ENCODE results near the gene BEND6.

Gene BEND6

DNA sequence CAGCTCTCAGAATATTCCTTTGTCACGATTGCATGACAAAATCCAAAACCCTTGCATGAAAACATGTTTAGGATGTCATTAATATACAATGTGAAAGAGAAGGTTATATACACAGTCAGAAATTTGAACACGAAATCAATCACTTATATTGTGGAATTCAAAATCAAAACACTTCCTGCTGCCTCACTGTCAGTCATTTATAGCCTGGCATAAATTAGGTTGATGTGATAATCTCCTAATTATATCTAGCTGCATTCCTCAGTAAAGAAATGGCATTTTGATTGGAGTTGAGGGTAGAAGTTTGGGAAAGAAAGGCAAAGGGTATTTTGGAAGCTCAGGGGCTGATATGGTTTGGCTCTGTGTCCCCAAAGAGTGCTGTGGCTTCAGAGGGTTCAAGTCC, 24.1 kb upstream of the BEND6 start:
- H2BK15ac ChIP-seq (ENCODE audit: low read depth, poor library complexity, severe bottlenecking) = no peak overlapping the region
- H3K27me3 ChIP-seq (ENCODE audit: control insufficient read depth in 1 of 2, insufficient read depth in 1 of 2, low read length in 2 of 2) = no peaks in the 10 kb centered on the region
- H3K9ac ChIP-seq (ENCODE audit: low read length) = no peak overlapping the region
- H2BK120ac ChIP-seq (ENCODE audit: low read depth, low read length) = no peak overlapping the region
- no peak overlapping the region for H2AFZ ChIP-seq (ENCODE audit: low read depth, low read length)
- no peak overlapping the region for H3K27ac ChIP-seq (ENCODE audit: low read length, poor library complexity, severe bottlenecking)
- no peak overlapping the region for H3K4me2 ChIP-seq (ENCODE audit: low read length, poor library complexity, severe bottlenecking)
- 67% methylated on average over 1 of the region's 2 CpGs for WGBS
- H4K8ac ChIP-seq (ENCODE audit: low read length) = no peak overlapping the region
- DNase-seq = no peak
- no peak overlapping the region for H3K4me3 ChIP-seq (ENCODE audit: insufficient read depth in 1 of 2, low read depth in 1 of 2, low read length in 2 of 2)
- no peak overlapping the region for H3K18ac ChIP-seq (ENCODE audit: low read depth in 1 of 2, low read length in 2 of 2)
- no peak overlapping the region for H3K4ac ChIP-seq (ENCODE audit: low read depth in 1 of 2, low read length in 2 of 2)
- no peaks in the 10 kb centered on the region for H3K9me3 ChIP-seq (ENCODE audit: control insufficient read depth, low read length)
- peaks cover 15% of the 10 kb centered on the region for H3K79me1 ChIP-seq (replicated peaks; ENCODE audit: low read length, poor library complexity, severe bottlenecking)
- H2BK12ac ChIP-seq (ENCODE audit: low read length in 2 of 2) = no peak overlapping the region
- H3K36me3 ChIP-seq (ENCODE audit: control insufficient read depth in 1 of 2, insufficient read depth in 2 of 2, low read depth in 1 of 2, low read length in 2 of 2) = peaks cover 0 to 41% of the 10 kb centered on the region in 2 experiments
- H2AK5ac ChIP-seq (ENCODE audit: low read length, severe bottlenecking) = no peak overlapping the region
- H3K14ac ChIP-seq (ENCODE audit: low read length in 2 of 2) = no peak overlapping the region
- peaks cover 5% of the 10 kb centered on the region for H3K4me1 ChIP-seq (ENCODE audit: control insufficient read depth, insufficient read depth, low read depth, low read length)
- H4K91ac ChIP-seq (ENCODE audit: low read length) = no peak overlapping the region
- H3K23ac ChIP-seq (ENCODE audit: low read length in 2 of 2) = no peak overlapping the region
- no peak overlapping the region for H2BK5ac ChIP-seq (ENCODE audit: low read depth, low read length, poor library complexity, severe bottlenecking)

DNA sequence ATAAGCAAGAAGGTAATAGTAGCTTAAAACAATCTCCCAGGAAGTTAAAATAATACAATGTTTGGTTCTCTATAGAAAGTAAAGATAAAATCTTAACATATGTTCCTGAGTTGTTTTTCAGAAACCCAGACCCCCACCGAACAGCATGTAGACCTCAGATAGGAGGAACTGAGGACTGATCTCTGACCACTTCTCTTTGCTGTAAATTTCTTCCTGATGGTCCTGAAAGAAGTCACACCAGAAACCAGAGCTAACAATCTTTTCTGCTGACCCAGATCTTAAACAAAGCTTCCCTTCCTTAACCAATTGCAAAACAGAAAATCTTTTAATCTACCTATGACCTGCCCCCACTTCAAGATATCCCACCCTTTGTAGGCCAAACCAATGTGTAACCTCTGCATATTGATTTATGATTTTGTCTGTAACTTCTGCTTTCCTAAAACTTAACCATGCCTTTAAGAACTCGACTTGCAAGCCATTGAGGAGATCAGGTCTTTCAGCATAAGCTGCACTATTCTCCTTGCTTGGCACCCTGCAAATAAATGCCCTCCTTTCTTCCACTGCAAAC, 21.9 kb upstream of the BEND6 start:
- Histone ChIP-seq H3K27me3 (ENCODE audit: control insufficient read depth in 1 of 2, insufficient read depth in 1 of 2, low read length in 2 of 2) (no peaks in the 10 kb centered on the region), H2BK5ac (ENCODE audit: low read depth, low read length, poor library complexity, severe bottlenecking) (no peak overlapping the region), H3K27ac (ENCODE audit: low read length, poor library complexity, severe bottlenecking) (no peak overlapping the region), H3K4me2 (ENCODE audit: low read length, poor library complexity, severe bottlenecking) (no peak overlapping the region), H4K8ac (ENCODE audit: low read length) (no peak overlapping the region), H3K23ac (ENCODE audit: low read length in 2 of 2) (no peak overlapping the region), H3K36me3 (ENCODE audit: control insufficient read depth in 1 of 2, insufficient read depth in 2 of 2, low read depth in 1 of 2, low read length in 2 of 2) (peaks cover 0 to 35% of the 10 kb centered on the region in 2 experiments), H2AK5ac (ENCODE audit: low read length, severe bottlenecking) (no peak overlapping the region), H2BK15ac (ENCODE audit: low read depth, poor library complexity, severe bottlenecking) (no peak overlapping the region), H3K4me3 (ENCODE audit: insufficient read depth in 1 of 2, low read depth in 1 of 2, low read length in 2 of 2) (no peak overlapping the region), H3K14ac (ENCODE audit: low read length in 2 of 2) (no peak overlapping the region), H3K18ac (ENCODE audit: low read depth in 1 of 2, low read length in 2 of 2) (no peak overlapping the region), H4K91ac (ENCODE audit: low read length) (no peak overlapping the region), H3K9me3 (ENCODE audit: control insufficient read depth, low read length) (no peaks in the 10 kb centered on the region), H2AFZ (ENCODE audit: low read depth, low read length) (no peak overlapping the region), H3K9ac (ENCODE audit: low read length) (no peak overlapping the region), H2BK120ac (ENCODE audit: low read depth, low read length) (no peak overlapping the region), H2BK12ac (ENCODE audit: low read length in 2 of 2) (no peak overlapping the region), H3K4me1 (ENCODE audit: control insufficient read depth, insufficient read depth, low read depth, low read length) (peaks cover 2% of the 10 kb centered on the region), H3K79me1 (replicated peaks; ENCODE audit: low read length, poor library complexity, severe bottlenecking) (peaks cover 14% of the 10 kb centered on the region), H3K4ac (ENCODE audit: low read depth in 1 of 2, low read length in 2 of 2) (no peak overlapping the region)
- no peak for DNase-seq
- 81% methylated on average over 2 of the region's 2 CpGs for WGBS

DNA sequence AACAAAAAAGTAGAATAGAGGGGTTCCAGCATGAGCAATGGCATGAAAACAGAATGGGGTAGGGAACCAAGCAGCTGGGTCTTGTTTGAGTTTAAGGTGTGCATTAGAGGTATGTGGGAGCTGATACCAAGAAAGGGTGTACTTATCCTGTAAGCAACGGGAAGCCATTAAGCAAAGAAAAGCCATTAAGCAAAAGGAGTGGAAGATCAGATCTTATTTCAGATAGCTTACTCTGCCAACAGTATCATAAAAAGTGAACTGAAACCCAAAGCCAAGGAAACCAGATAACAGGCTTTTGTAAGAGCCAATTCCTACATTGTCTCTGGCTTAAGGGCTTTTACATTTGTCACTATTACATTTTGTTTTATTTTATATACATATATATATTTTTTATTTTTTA, 21.3 kb upstream of the BEND6 start:
- no peak overlapping the region for H2BK5ac ChIP-seq (ENCODE audit: low read depth, low read length, poor library complexity, severe bottlenecking)
- peaks cover 13% of the 10 kb centered on the region for H3K79me1 ChIP-seq (replicated peaks; ENCODE audit: low read length, poor library complexity, severe bottlenecking)
- H3K27me3 ChIP-seq (ENCODE audit: control insufficient read depth in 1 of 2, insufficient read depth in 1 of 2, low read length in 2 of 2) = no peaks in the 10 kb centered on the region
- no peak overlapping the region for H2AK5ac ChIP-seq (ENCODE audit: low read length, severe bottlenecking)
- H2AFZ ChIP-seq (ENCODE audit: low read depth, low read length) = no peak overlapping the region
- no peak overlapping the region for H3K23ac ChIP-seq (ENCODE audit: low read length in 2 of 2)
- H3K4ac ChIP-seq (ENCODE audit: low read depth in 1 of 2, low read length in 2 of 2) = no peak overlapping the region
- peaks cover 0 to 35% of the 10 kb centered on the region in 2 experiments for H3K36me3 ChIP-seq (ENCODE audit: control insufficient read depth in 1 of 2, insufficient read depth in 2 of 2, low read depth in 1 of 2, low read length in 2 of 2)
- no CpG with 5 or more reads among the region's 1 CpG for WGBS
- no peak overlapping the region for H2BK15ac ChIP-seq (ENCODE audit: low read depth, poor library complexity, severe bottlenecking)
- no peak overlapping the region for H2BK12ac ChIP-seq (ENCODE audit: low read length in 2 of 2)
- H3K14ac ChIP-seq (ENCODE audit: low read length in 2 of 2) = no peak overlapping the region
- H2BK120ac ChIP-seq (ENCODE audit: low read depth, low read length) = no peak overlapping the region
- no peak overlapping the region for H3K4me3 ChIP-seq (ENCODE audit: insufficient read depth in 1 of 2, low read depth in 1 of 2, low read length in 2 of 2)
- H3K4me1 ChIP-seq (ENCODE audit: control insufficient read depth, insufficient read depth, low read depth, low read length) = no peaks in the 10 kb centered on the region
- H4K91ac ChIP-seq (ENCODE audit: low read length) = no peak overlapping the region
- no peak for DNase-seq
- no peak overlapping the region for H3K4me2 ChIP-seq (ENCODE audit: low read length, poor library complexity, severe bottlenecking)
- no peak overlapping the region for H3K18ac ChIP-seq (ENCODE audit: low read depth in 1 of 2, low read length in 2 of 2)
- no peak overlapping the region for H3K9ac ChIP-seq (ENCODE audit: low read length)
- H4K8ac ChIP-seq (ENCODE audit: low read length) = no peak overlapping the region
- no peaks in the 10 kb centered on the region for H3K9me3 ChIP-seq (ENCODE audit: control insufficient read depth, low read length)
- H3K27ac ChIP-seq (ENCODE audit: low read length, poor library complexity, severe bottlenecking) = no peak overlapping the region

DNA sequence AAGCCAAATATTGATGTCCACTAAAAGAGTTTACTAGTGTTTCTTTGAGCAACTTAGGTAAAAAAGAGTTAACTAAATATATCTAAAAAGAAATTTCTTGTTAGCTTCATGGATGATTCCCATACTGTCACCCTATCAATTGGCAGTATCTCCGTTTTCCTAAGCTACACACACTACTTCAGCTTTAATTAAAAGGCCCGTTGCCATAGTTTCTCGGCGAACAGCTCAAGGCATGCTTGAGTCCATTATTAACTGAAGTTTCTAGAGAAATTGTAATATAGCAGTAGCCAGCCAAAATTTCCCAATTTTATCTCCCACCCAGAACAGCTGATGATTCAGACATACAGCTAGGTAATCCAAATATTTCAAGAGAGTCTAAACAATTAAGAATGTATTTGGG, 20.0 kb upstream of the BEND6 start:
- Histone ChIP-seq H3K36me3 (ENCODE audit: control insufficient read depth in 1 of 2, insufficient read depth in 2 of 2, low read depth in 1 of 2, low read length in 2 of 2) (peaks cover 0 to 33% of the 10 kb centered on the region in 2 experiments), H3K27me3 (ENCODE audit: control insufficient read depth in 1 of 2, insufficient read depth in 1 of 2, low read length in 2 of 2) (no peaks in the 10 kb centered on the region), H4K91ac (ENCODE audit: low read length) (no peak overlapping the region), H2BK5ac (ENCODE audit: low read depth, low read length, poor library complexity, severe bottlenecking) (no peak overlapping the region), H3K9me3 (ENCODE audit: control insufficient read depth, low read length) (no peaks in the 10 kb centered on the region), H3K27ac (ENCODE audit: low read length, poor library complexity, severe bottlenecking) (no peak overlapping the region), H2BK15ac (ENCODE audit: low read depth, poor library complexity, severe bottlenecking) (no peak overlapping the region), H3K4me3 (ENCODE audit: insufficient read depth in 1 of 2, low read depth in 1 of 2, low read length in 2 of 2) (no peak overlapping the region), H3K18ac (ENCODE audit: low read depth in 1 of 2, low read length in 2 of 2) (no peak overlapping the region), H3K23ac (ENCODE audit: low read length in 2 of 2) (no peak overlapping the region), H3K4me2 (ENCODE audit: low read length, poor library complexity, severe bottlenecking) (no peak overlapping the region), H2AFZ (ENCODE audit: low read depth, low read length) (no peak overlapping the region), H4K8ac (ENCODE audit: low read length) (no peak overlapping the region), H2BK120ac (ENCODE audit: low read depth, low read length) (no peak overlapping the region), H3K14ac (ENCODE audit: low read length in 2 of 2) (no peak overlapping the region), H2AK5ac (ENCODE audit: low read length, severe bottlenecking) (no peak overlapping the region), H2BK12ac (ENCODE audit: low read length in 2 of 2) (no peak overlapping the region), H3K9ac (ENCODE audit: low read length) (peak overlapping the region; percentile 44), H3K4ac (ENCODE audit: low read depth in 1 of 2, low read length in 2 of 2) (no peak overlapping the region), H3K4me1 (ENCODE audit: control insufficient read depth, insufficient read depth, low read depth, low read length) (no peaks in the 10 kb centered on the region), H3K79me1 (replicated peaks; ENCODE audit: low read length, poor library complexity, severe bottlenecking) (peaks cover 12% of the 10 kb centered on the region)
- WGBS = 100% methylated on average over 1 of the region's 4 CpGs
- DNase-seq = no peak

All from mesenchymal stem cell (in vitro differentiated cells and primary cell).